Activated naive CD4-positive, alpha-beta T cell treated with anti-CD3 and anti-CD28 coated beads for 36 hours (primary cell): ENCODE results near the gene ARRDC1. TPM values are rescaled to one million over a fixed set of nuclear protein-coding genes. Genes with fewer than 3 reads are reported as not detected.

Experiments used
- CTCF ChIA-PET: fragments of 350-600 bp; sonication (Branson Sonifier 250); formaldehyde crosslinking; loops from one replicate; lab custom pipeline; 2021; ENCODE audit warnings: antibody characterized with exemption; lab: Charles Lee
- DNase-seq: peaks from one replicate; pipeline ENCODE4 v3.0.0-alpha.2; 2020
- H3K27ac Mint-ChIP-seq: one replicate; pipeline ENCODE4 v1.8.0; 2021; ENCODE audit warnings: mild to moderate bottlenecking, mixed read lengths
- H3K27me3 Mint-ChIP-seq: one replicate; pipeline ENCODE4 v1.8.0; 2021; ENCODE audit warnings: low read depth, mixed read lengths
- H3K36me3 Mint-ChIP-seq: one replicate; pipeline ENCODE4 v1.8.0; 2021; ENCODE audit warnings: low read depth, mixed read lengths
- H3K4me1 Mint-ChIP-seq: one replicate; pipeline ENCODE4 v1.8.0; 2021; ENCODE audit warnings: low read depth, mixed read lengths
- H3K4me3 Mint-ChIP-seq: one replicate; pipeline ENCODE4 v1.8.0; 2021; ENCODE audit warnings: mild to moderate bottlenecking, moderate library complexity, mixed read lengths
- H3K9me3 Mint-ChIP-seq: one replicate; pipeline ENCODE4 v1.8.0; 2021; ENCODE audit warnings: mixed read lengths
- intact Hi-C: fragments of 100-400 bp; cut with micrococcal nuclease; formaldehyde crosslinking; loops from one replicate; pipeline ENCODE4 v1.15.1; 2023
- total RNA-seq, 2 experiments: library from RNA; stranded (reverse); gene quantifications; one replicate each; pipeline ENCODE4 v1.2.3, GENCODE V29; 2021

Gene ARRDC1
- total RNA-seq, 2 experiments from 2014 or later: 19.1 to 21.4 TPM

GRCh38 chr9:137606734-137607138 is 1.2 kb downstream of the ARRDC1 start:
- H3K4me1 Mint-ChIP-seq: peaks cover 20% of the 10 kb centered on the region
- H3K27ac Mint-ChIP-seq: no peak overlapping the region
- no peaks in the 10 kb centered on the region for H3K9me3 Mint-ChIP-seq
- no peaks in the 10 kb centered on the region for H3K27me3 Mint-ChIP-seq
- no peaks in the 10 kb centered on the region for H3K36me3 Mint-ChIP-seq
- CTCF ChIA-PET: no interaction called here
- intact Hi-C loops: no loop called here
- peak overlapping the region; percentile 75 for H3K4me3 Mint-ChIP-seq
- no peak for DNase-seq

- peak; percentile 14 for DNase-seq
- H3K36me3 Mint-ChIP-seq: no peaks in the 10 kb centered on the region
- H3K27me3 Mint-ChIP-seq: no peaks in the 10 kb centered on the region
- H3K9me3 Mint-ChIP-seq: no peaks in the 10 kb centered on the region
- H3K4me3 Mint-ChIP-seq: peak overlapping the region; percentile 75
- H3K4me1 Mint-ChIP-seq: peaks cover 23% of the 10 kb centered on the region
- no peak overlapping the region for H3K27ac Mint-ChIP-seq
- CTCF ChIA-PET: no interaction called here
- intact Hi-C loops: no loop called here
Measured at GRCh38 chr9:137607141-137607857, 1.8 kb downstream of the ARRDC1 start.

- peaks cover 25% of the 10 kb centered on the region for H3K4me1 Mint-ChIP-seq
- H3K9me3 Mint-ChIP-seq: no peaks in the 10 kb centered on the region
- CTCF ChIA-PET: no interaction called here
- H3K36me3 Mint-ChIP-seq: peaks cover 5% of the 10 kb centered on the region
- intact Hi-C loops: no loop called here
- no peak overlapping the region for H3K4me3 Mint-ChIP-seq
- no peak for DNase-seq
- no peaks in the 10 kb centered on the region for H3K27me3 Mint-ChIP-seq
- H3K27ac Mint-ChIP-seq: peak overlapping the region; percentile 28
Measured at GRCh38 chr9:137610944-137611343, 5.5 kb downstream of the ARRDC1 start.

GRCh38 chr9:137611623-137612609 is 6.4 kb downstream of the ARRDC1 start:
- peaks cover 5% of the 10 kb centered on the region for H3K36me3 Mint-ChIP-seq
- H3K9me3 Mint-ChIP-seq: no peaks in the 10 kb centered on the region
- H3K27me3 Mint-ChIP-seq: no peaks in the 10 kb centered on the region
- peak overlapping the region; percentile 30 for H3K27ac Mint-ChIP-seq
- H3K4me1 Mint-ChIP-seq: peaks cover 20% of the 10 kb centered on the region
- intact Hi-C loops: no loop called here
- peak; percentile 63 for DNase-seq
- H3K4me3 Mint-ChIP-seq: no peak overlapping the region
- CTCF ChIA-PET: no interaction called here

GRCh38 chr9:137612741-137613142 is 7.3 kb downstream of the ARRDC1 start:
- DNase-seq: no peak
- Mint-ChIP-seq H3K9me3 (no peaks in the 10 kb centered on the region), H3K36me3 (peaks cover 12% of the 10 kb centered on the region), H3K4me1 (peaks cover 21% of the 10 kb centered on the region), H3K4me3 (no peak overlapping the region), H3K27me3 (no peaks in the 10 kb centered on the region), H3K27ac (no peak overlapping the region)
- intact Hi-C loops: no loop called here
- CTCF ChIA-PET: no interaction called here

GRCh38 chr9:137613259-137613658 is 7.8 kb downstream of the ARRDC1 start:
- intact Hi-C loops: no loop called here
- Mint-ChIP-seq H3K36me3 (peaks cover 16% of the 10 kb centered on the region), H3K9me3 (no peaks in the 10 kb centered on the region), H3K27me3 (no peaks in the 10 kb centered on the region), H3K4me3 (no peak overlapping the region), H3K4me1 (peaks cover 24% of the 10 kb centered on the region), H3K27ac (no peak overlapping the region)
- DNase-seq: no peak
- CTCF ChIA-PET: no interaction called here

- CTCF ChIA-PET: no interaction called here
- DNase-seq: no peak
- Mint-ChIP-seq H3K4me3 (no peak overlapping the region), H3K27me3 (no peaks in the 10 kb centered on the region), H3K4me1 (peaks cover 24% of the 10 kb centered on the region), H3K9me3 (no peaks in the 10 kb centered on the region), H3K36me3 (peaks cover 16% of the 10 kb centered on the region), H3K27ac (no peak overlapping the region)
- intact Hi-C loops: no loop called here
Measured at GRCh38 chr9:137613738-137614523, 8.4 kb downstream of the ARRDC1 start.

GRCh38 chr9:137614631-137615386 is 9.3 kb downstream of the ARRDC1 start:
- Mint-ChIP-seq H3K9me3 (no peaks in the 10 kb centered on the region), H3K4me1 (peaks cover 27% of the 10 kb centered on the region), H3K4me3 (no peak overlapping the region), H3K36me3 (peaks cover 16% of the 10 kb centered on the region), H3K27ac (no peak overlapping the region), H3K27me3 (no peaks in the 10 kb centered on the region)
- intact Hi-C loops: no loop called here
- CTCF ChIA-PET: no interaction called here
- DNase-seq: no peak

GRCh38 chr9:137615387-137615871 is 9.9 kb downstream of the ARRDC1 start:
- intact Hi-C loops: no loop called here
- no peaks in the 10 kb centered on the region for H3K9me3 Mint-ChIP-seq
- no peak for DNase-seq
- no peak overlapping the region for H3K4me3 Mint-ChIP-seq
- H3K27me3 Mint-ChIP-seq: no peaks in the 10 kb centered on the region
- no peak overlapping the region for H3K27ac Mint-ChIP-seq
- CTCF ChIA-PET: no interaction called here
- peaks cover 32% of the 10 kb centered on the region for H3K4me1 Mint-ChIP-seq
- H3K36me3 Mint-ChIP-seq: peaks cover 16% of the 10 kb centered on the region

- CTCF ChIA-PET: interaction anchor here (1.4 kb wide), 1 partner anchor 81 kb away, joined by 3 read pairs; no protein-coding TSS in a partner anchor
- DNase-seq: peak; percentile 87
- intact Hi-C loops: loop anchor here (1.0 to 2.0 kb wide), 4 partner anchors 13 to 40 kb away; partner anchors contain the start of genes ARRDC1, DPH7 and ZMYND19
Measured at GRCh38 chr9:137618105-137619067, 12.9 kb downstream of the ARRDC1 start, which contains the start of gene EHMT1. TSS of gene EHMT1 (plus strand) at chr9:137619005. CDS start at chr9:137619029, 24 bp downstream.

More at GRCh38 chr9:137618105-137619067, 12.9 kb downstream of the ARRDC1 start, which contains the start of gene EHMT1:
- H3K4me1 Mint-ChIP-seq: peaks cover 38% of the 10 kb centered on the region
- H3K4me3 Mint-ChIP-seq: peak within 1 kb of the TSS; percentile 93
- H3K9me3 Mint-ChIP-seq: no peaks in the 10 kb centered on the region
- peaks cover 17% of the 10 kb centered on the region for H3K36me3 Mint-ChIP-seq
- peak within 1 kb of the TSS; percentile 89 for H3K27ac Mint-ChIP-seq
- H3K27me3 Mint-ChIP-seq: no peaks in the 10 kb centered on the region
